Stimulated activated CD8-positive, alpha-beta memory T cell treated with anti-CD3 and anti-CD28 coated beads, Interleukin-15, amount 100 ng/mL, for 1 hour (primary cell): ENCODE measurements around the gene BCL2L12.
"Not testable (repeated sequence)": the region's sequence is repeated elsewhere in the genome, so short reads cannot be mapped to it uniquely, and the experiment has no call there.

Source experiments
- DNase-seq: peaks from one replicate; pipeline ENCODE4 v3.0.0-alpha.2; 2020; ENCODE audit warnings: low read depth

BCL2L12 gene

GRCh38 chr19:49665351-49666119 lies at the start of gene BCL2L12, which contains the start of gene IRF3:
Gene BCL2L12 (plus strand): TSS chr19:49665933. CDS start chr19:49666693, 760 bp downstream.
Gene IRF3 (minus strand): TSS chr19:49665857. CDS start chr19:49664838, 1,019 bp downstream.
- DNase-seq = peak; percentile 100

- no peak for DNase-seq
Observed at GRCh38 chr19:49616532-49616931, 49.2 kb upstream of the BCL2L12 start.

DNA sequence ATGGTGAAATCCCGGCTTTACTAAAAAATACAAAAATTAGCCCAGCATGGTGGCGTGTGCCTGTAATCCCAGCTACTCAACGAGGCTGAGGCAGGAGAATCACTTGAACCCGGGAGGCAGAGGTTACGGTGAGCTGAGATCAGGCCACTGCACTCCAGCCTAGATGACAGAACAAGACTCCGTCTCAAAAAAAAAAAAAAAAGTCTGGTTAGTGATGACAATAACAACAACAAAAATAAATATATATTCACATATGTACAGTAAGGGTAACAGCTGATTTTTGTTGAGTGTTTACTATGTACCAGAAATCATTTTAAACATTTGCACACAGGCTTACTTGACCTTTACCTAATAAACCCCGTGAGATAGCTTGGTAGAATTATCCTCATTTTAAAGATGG lies 48.8 kb upstream of the BCL2L12 start:
- DNase-seq = no peak

- not testable (repeated sequence) for DNase-seq
Observed at GRCh38 chr19:49617860-49618259, 47.9 kb upstream of the BCL2L12 start.

GRCh38 chr19:49624967-49625910 lies 40.5 kb upstream of the BCL2L12 start:
- DNase-seq = no peak

DNA sequence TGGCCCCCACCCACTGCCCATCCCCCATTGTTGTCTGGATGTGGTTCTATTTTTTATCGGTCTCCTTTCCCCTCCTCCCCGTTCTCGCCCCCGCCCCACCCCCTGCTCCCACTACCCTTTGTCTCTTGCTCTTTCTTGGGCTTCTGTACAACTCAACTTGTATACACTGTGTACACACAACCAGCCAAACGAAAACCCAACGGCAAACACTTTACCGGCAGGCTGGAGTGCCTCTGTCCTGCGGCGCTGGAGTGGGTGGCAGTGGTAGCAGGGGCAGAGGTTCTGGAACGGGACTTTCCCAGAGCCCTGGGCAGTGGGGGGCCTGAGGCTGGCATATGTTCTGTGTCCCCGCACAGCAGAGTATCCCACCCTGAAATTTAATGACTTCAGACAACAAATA lies 39.5 kb upstream of the BCL2L12 start:
- no peak for DNase-seq

DNA sequence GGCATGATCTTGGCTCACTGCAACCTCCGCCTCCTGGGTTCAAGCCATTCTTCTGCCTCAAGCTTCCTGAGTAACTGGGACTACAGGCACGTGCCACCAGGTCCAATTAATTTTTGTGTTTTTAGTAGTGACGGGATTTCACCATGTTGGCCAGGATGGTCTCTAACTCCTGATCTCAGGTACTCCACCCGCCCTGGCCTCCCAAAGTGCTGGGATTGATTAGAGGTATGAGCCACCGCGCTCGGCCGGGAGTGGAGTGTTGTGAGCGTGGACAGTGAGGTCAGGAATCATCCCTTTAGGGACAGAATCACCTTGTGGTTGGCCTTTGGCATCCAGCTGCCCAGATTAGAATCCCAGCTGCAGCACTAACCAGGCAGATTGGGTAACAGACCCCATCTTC lies 36.1 kb upstream of the BCL2L12 start:
- DNase-seq = no peak

GRCh38 chr19:49631014-49631588 lies 34.6 kb upstream of the BCL2L12 start:
- no peak for DNase-seq

- no peak for DNase-seq
Observed at GRCh38 chr19:49631610-49632192, 34.0 kb upstream of the BCL2L12 start.

- no peak for DNase-seq
Observed at GRCh38 chr19:49632576-49632975, 33.2 kb upstream of the BCL2L12 start.

DNA sequence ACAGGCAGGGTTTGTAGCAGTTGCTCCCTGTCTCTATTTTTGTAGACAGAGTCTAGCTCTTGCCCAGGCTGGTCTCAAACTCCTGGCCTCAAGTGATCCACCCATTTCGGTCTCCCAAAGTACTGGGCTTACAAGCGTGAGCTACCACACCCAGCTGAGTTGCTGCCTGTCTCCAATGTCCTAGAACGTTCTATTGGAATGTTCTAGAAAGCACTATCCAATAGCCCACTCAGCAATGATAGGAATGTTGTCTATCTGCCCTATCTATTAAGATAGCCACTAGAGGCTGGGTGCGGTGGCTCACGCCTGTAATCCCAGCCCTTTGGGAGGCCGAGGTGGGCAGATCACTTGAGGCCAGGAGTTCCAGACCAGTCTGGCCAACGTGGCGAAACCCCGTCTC lies 32.5 kb upstream of the BCL2L12 start:
- not testable (repeated sequence) for DNase-seq

DNA sequence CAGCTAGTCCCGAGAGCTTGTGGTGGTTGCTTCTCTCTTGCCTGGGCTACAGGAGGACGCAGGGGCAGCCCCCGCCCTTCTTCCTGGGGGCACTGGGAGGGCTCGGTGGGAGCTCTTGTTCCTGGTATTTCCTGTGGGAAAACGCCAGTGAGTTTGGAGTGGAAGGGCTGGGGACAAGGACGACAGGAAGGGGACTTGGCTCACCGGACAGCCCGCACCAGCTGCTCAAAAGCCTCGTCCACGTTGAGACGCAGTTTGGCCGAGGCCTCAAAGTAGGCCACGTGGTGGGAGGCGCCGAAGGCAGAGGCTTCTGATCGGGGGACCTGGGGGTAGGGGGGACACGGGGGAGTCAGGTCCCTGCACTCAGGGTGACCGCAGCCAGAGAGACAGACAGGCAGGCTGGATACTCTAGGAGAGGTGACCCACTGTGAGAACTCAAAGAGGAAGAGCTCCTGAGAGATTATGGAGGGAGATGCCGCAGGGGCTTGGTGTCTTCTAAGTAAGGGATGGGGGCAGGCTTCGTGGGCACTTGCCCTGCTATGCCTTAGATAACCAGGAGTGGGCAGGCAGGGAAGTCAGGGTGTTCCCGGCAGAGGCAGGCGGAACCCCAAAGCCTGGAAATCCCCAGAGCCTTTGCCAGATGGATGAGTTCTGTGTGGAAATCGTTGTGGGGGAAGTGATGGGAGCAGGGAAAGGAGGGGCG lies 30.1 kb upstream of the BCL2L12 start:
- DNase-seq = no peak

GRCh38 chr19:49636233-49636932 lies 29.4 kb upstream of the BCL2L12 start:
- DNase-seq = no peak

DNA sequence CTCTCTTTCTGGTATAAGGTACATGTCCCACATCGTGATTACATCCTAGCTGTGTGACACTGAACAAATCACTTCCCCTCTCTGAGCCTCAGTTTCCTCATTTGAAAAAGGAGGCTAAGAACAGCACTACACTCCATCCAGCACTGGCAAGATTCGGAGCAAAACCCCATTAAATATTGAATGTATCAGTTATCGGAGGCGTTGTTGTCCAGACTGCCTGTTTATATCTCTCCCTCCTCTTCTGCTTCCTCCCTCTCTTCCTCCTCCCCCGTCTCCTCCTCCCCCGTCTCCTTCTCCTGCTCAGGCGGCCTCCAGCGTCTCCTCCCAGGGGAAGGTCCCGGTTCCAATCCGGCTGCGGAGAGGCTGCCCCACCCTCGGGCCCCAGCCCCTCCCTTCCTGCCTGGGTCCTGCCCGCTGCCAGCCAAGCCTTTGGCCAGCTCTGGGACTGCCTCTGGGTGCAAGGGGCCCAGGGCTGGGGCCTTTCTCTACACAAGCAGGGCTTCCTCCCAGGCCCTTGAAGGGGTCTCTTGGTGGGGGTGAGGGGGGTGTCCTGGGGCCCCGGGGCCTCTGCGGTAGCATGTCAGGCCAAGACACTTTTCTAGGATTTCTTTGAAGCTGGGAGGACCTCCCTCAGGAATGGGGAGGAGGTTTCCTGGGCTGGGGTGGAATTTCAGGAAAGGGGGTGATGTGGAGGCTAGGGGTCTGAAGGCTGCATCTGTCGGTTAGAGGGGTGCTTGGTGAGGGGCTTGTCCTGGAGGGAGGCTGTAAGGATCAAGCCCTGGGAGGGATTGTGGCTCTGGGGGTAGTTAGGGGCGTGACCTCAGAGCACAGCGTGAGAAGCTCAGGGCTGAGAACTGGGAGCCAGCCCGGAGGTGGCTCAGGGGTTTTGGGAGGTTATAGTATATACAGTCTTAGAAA lies 27.7 kb upstream of the BCL2L12 start:
- no peak for DNase-seq

DNA sequence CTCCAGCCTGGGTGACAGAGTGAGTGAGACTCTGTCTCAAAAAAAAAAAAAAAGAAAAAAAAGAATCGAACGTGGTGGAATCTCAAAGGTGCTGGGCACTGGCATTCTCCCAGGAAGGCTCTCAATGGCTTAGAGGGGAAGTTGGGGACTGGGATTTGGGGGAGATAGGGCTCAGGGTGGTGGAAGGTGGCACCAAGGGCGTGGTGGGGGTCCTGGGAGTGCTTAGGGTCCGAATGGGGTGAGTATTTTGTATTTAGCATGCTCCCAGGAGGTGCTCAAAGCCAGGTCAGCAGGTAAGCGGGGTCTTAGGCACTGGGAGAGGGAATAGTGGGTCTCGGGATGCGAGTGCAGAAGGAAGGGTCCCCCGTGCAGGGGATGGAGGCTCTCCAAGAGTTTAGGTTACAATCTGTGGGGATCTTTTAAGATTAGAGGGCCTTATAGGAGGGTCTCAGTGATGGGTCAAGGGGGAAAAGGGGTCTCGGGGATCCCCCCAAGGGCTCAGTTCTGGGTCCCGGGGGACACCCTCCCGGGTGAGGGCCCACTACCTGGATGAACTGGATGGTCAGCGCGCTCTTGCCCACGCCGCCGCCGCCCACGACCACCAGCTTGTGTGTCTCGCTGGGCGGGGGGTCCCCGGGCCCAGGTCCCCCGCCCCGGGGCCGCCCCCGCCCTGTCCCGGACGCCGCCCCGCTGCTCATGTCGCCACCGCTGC lies 26.2 kb upstream of the BCL2L12 start:
- DNase-seq = no peak

DNA sequence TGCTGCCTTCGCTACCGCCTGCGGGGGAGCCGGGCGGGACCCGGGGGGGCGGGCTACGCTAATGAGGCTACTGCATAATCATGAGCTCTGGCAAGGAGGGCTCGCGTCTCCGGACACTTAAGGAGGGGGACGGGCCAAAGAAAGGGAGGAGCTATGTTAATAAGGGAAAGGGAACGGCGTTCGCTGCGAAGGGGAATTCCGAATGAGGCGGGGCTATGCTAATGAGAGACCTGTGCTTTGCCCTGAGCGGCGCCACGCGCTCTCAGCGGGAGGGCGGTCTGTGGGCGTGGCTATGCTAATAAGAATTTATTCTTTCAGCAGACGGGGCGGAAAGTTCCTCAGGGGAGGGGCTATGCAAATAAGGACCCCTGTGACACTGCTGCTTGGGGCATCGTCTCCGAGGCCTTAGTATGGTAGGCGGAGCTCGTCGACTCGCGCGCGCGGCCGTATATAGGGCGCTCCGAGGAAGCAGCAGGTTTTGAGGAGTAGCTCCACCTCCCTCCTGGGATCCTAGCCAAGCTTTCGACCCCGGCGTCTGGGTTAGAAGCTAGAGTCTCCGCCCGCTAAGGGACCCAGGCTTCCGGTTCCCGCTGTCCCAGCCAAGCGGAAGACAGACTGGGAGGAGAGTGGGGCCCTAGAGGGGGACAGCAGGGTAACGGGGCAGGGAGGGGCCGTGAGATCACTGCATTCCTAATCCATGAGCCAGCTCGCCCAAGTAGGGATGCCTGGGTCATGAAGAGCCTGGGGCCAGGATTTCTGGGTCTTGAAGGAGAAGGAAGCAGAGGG lies 25.4 kb upstream of the BCL2L12 start, which contains the start of gene RRAS:
TSS of gene RRAS (minus strand) at position 31 of the 786 bp plus-strand sequence. CDS start 45 bp downstream, outside the sequence.
- DNase-seq = peak; percentile 100

DNA sequence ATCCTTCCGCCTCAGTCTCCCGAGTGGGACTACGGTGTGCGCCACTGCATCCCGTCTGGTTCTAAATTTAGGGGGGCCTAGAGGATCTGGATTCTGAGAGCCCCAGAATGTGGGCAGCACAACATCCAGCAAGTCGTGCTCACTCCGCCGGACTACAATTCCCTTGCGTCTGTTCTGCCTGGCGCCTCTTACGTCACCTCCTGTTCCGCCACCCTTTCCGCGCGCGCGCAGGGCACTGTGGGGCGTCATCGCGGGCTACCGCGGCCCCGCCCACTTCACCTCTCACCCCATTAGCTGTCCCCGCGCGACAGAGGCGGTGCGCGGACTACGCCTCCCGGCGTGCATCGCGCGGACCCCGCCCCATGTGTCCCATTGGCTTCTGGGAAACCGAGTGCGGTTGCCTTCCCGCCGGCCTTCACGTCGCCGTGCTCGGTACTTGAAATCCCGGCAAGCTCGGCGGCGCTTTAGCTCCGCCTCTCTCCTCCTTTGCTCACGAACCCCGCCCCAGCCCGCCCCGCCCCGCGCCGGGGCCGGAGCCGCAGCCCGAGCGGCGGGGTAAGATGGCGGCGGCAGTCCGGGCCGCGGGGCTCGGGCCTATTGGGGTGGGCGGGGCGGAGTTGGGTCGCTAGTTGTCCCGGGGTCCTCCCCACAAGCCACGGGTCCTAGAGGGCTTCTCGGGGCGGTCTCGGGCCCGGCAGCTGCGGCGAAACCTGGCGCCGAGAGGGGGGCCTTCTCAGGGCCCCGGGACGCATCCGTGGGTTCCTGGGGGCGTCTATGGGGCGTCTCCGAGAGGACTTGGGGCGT lies 23.8 kb upstream of the BCL2L12 start, which contains the start of gene SCAF1:
TSS of gene SCAF1 (plus strand) at position 522 of the 804 bp plus-strand sequence. CDS start 2,818 bp downstream, outside the sequence.
- DNase-seq = peak; percentile 94
